HUDEP-2 (cell line): ENCODE data around the gene OIT3.
"Not testable (repeated sequence)": the region's sequence is repeated elsewhere in the genome, so short reads cannot be mapped to it uniquely, and the experiment has no call there.

Source experiments
- DNase-seq, 76 experiments: peaks; one replicate each; lab custom pipeline; 2025; ENCODE audit not compliant: unreplicated experiment in 76 of 76; lab: John Stamatoyannopoulos, UW

OIT3 gene

DNA sequence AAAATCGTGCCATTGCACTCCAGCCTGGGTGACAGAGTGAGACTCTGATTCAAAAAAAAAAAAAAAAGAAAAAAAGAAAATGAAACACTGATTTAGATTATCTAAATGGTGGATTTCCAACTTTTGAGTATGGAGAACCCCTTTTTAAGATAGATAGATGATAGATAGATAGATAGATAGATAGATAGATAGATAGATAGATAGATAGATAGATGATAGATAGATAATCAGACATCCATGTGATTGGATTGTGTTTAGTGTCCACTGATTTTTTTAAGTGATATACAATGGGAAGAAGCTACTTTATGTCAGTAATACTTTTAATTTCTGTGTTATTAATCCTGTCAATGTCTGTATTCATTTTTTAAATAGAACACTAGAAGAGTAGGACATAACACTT is 6.0 kb downstream of the OIT3 start:
- DNase-seq, result no peak

- DNase-seq, result peak in 29 of 76 experiments; percentile 6 to 69 (median 30)
These were observed 10.5 kb downstream of the OIT3 start for GRCh38 chr10:72903941-72904446.

DNA sequence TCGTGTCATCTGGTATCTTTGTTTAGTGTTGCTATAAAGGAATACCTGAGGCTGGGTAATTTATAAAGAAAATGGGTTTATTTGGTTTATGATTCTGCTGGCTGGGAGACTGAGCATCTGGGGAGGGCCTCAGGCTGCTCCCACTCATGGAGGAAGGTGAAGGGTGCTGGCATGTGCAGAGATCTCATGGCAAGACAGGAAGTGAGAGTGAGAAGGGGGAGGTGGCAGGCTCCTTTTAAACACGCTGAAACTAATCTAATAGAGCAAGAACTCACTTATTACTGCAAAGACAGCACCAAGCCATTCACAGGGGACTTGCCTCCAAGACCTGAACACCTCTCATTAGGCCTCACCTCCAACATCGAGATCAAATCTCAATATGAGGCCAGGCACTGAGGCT is 11.3 kb downstream of the OIT3 start:
- no peak for DNase-seq

GRCh38 chr10:72906446-72906845 is 12.9 kb downstream of the OIT3 start:
- no peak for DNase-seq

- DNase-seq, result no peak
These were observed 17.2 kb downstream of the OIT3 start for GRCh38 chr10:72910705-72911104.

DNA sequence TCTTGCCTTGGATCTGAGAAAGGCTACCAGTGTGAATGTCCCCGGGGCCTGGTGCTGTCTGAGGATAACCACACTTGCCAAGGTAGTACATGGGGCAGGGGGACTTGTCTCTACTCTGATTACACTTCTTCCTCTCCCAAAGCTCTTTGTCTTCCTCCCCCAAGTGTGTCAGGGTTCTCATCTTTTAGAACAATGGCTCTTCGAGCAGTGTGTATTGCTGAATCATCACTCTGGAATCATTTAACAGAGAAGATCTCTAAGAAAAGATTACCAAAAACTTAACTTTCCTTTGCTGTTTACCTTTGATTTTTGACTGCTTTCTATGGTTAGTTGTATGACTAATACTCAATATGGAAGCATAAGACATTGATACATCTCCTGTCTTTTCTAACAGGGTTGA is 18.2 kb downstream of the OIT3 start:
- DNase-seq, result no peak

DNA sequence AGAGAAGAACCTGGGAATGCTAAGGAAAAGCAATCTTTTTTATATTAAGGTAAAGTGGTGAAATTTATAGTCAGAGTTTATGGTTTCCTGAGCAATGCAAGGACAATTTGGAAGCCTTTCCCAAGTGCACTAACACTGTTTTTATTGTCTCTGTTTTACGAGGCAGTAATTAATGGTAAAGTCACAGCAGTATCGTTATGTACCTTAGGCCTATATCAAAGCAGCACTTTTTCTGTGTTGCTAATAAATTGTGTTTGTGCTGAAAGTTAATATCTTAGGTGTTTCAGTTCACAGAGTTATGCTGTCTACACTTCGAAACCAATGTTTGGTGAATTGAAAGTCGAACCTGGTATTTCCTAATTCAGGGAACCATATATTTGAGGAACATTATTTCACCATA is 19.2 kb downstream of the OIT3 start:
- no peak for DNase-seq

- DNase-seq, result no peak
These were observed 19.7 kb downstream of the OIT3 start for GRCh38 chr10:72913287-72913686.

DNA sequence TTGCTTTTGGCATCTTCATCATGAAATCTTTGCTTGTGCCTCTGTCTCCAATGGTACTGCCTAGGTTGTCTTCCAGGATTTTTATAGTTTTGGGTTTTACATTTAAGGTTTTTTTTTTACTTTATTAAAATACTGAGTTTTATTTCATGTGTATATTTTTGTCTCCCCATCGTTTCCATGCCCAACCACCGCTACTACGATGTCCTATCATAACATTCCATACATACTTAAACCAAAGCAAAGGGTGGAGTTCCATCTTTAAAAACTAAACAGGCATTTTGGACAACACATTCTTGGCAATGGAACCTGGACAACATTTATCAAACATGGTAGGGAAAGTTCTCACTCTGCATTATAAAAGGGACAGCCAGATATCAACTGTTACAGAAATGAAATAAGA is 23.7 kb downstream of the OIT3 start:
- DNase-seq, result not testable (repeated sequence)

DNA sequence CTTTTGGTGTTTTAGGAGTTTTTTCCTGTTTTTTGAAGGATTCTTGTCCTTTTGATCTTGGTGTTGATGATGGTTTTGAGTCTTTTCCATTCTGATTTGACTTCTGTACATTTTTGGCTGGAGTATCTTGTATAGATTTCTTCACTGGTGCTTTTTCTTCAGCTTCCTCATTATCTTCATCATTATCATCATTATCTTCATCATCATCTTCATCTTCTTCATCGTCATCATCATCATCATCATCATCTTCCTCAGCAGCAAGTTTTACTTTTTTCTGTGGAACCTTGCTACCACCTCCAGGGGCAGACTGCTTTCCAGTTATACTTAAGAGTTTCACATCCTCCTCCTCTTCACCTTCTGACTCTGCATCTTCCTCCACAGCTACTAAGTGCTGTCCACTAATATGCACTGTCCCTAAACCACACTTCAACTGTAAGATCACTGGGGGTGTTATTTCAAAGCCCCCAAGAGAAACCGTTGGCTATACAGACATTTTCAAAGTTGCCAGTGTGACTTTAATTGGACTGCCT is 24.3 kb downstream of the OIT3 start:
- DNase-seq, result not testable (repeated sequence)

GRCh38 chr10:72918352-72918751 is 24.8 kb downstream of the OIT3 start:
- DNase-seq, result no peak

DNA sequence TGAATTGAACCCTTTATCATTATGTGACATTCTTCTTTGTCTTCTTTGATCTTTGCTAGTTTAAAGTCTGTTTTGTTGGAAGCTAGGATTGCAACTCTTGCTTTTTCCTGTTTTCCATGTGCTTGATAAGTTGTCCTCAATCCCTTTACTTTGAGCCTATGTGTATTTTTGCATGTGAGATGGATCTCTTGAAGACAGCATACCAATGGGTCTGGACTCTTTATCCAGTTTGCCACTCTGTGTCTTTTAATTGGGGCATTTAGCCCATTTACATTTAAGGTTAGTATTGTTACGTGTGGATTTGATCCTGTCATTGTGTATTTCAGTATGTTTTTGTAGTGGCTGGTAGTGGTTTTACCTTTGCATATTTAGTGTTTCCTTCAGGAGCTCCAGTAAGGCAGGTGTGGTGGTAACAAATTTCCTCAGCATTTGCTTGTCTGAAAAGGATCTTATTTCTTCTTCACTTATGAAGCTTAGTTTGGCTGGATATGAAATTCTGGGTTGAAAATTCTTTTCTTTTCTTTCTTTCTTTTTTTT is 27.7 kb downstream of the OIT3 start:
- not testable (repeated sequence) for DNase-seq

DNA sequence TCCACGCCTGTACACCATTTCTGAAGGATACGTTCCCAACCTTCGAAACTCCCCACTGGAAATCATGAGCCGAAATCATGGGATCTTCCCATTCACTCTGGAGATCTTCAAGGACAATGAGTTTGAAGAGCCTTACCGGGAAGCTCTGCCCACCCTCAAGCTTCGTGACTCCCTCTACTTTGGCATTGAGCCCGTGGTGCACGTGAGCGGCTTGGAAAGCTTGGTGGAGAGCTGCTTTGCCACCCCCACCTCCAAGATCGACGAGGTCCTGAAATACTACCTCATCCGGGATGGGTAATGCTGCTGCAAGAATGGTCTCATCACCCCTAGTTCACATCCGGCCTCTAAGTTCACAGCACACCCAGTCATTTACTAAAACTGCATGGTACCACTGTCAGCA is 30.8 kb downstream of the OIT3 start:
- DNase-seq, result no peak

- DNase-seq, result no peak
These were observed 32.5 kb downstream of the OIT3 start for GRCh38 chr10:72925951-72926465.

- DNase-seq, result no peak
These were observed 33.9 kb downstream of the OIT3 start for GRCh38 chr10:72927485-72927884.

DNA sequence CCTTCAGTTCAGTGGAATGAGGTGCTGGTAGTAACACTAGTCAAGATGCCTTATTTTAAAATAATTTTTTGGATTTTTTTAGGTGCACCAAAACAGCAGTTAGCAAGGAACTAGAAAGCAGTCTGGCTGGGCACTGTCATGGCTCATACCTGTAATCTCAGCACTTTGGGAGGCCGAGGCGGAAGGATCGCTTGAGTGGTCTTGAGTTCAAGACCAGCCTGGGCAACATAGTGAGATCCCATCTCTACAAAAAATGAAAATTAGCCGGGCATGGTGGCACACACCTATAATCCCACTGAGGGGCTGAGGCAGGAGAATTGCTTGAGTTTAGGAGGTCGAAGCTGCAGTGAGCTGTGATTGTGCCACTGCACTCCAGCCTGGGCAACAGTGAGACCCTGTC is 35.3 kb downstream of the OIT3 start:
- DNase-seq, result no peak

DNA sequence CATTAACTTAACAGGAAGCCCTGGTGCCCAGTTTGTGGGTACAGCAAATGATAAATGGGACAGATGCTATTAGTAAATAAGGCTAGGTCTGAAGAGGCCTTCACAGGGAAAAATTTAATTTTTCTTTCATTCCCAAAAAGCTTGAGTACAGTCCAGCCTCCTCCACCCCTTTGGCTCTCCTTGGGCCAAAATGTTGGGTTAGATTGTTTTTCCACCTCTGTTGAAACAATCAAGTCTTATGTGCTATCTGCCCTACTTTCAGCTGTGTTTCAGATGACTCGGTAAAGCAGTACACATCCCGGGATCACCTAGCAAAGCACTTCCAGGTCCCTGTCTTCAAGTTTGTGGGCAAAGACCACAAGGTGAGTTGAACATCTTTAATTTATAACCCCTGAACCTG is 36.7 kb downstream of the OIT3 start:
- DNase-seq, result no peak

DNA sequence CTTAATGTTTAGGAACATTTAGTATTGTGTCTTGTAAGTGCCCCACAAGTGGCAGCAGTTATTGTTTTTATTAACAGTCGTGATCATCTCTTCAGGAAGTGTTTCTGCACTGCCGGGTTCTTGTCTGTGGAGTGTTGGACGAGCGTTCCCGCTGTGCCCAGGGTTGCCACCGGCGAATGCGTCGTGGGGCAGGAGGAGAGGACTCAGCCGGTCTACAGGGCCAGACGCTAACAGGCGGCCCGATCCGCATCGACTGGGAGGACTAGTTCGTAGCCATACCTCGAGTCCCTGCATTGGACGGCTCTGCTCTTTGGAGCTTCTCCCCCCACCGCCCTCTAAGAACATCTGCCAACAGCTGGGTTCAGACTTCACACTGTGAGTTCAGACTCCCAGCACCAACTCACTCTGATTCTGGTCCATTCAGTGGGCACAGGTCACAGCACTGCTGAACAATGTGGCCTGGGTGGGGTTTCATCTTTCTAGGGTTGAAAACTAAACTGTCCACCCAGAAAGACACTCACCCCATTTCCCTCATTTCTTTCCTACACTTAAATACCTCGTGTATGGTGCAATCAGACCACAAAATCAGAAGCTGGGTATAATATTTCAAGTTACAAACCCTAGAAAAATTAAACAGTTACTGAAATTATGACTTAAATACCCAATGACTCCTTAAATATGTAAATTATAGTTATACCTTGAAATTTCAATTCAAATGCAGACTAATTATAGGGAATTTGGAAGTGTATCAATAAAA is 38.9 kb downstream of the OIT3 start:
- no peak for DNase-seq

DNA sequence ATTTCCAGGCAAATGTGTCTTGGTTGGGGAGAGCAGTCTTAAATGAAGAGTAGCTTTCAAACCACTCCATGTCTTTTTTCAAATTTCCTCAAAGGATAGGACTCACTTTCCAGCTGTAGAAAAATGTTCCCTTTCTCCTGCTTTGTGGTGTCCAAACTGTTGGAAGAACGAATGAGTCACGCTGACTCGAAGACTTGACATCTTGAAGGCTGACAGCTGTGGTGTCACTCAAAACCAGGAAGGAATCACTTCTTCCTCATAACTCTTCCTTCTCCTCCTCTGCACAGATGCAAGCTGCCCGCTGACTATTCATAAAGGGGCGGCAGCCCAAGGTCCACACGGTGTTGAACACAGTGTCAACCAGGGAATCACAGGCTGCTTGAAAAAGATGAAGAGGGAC is 41.8 kb downstream of the OIT3 start:
- no peak for DNase-seq

DNA sequence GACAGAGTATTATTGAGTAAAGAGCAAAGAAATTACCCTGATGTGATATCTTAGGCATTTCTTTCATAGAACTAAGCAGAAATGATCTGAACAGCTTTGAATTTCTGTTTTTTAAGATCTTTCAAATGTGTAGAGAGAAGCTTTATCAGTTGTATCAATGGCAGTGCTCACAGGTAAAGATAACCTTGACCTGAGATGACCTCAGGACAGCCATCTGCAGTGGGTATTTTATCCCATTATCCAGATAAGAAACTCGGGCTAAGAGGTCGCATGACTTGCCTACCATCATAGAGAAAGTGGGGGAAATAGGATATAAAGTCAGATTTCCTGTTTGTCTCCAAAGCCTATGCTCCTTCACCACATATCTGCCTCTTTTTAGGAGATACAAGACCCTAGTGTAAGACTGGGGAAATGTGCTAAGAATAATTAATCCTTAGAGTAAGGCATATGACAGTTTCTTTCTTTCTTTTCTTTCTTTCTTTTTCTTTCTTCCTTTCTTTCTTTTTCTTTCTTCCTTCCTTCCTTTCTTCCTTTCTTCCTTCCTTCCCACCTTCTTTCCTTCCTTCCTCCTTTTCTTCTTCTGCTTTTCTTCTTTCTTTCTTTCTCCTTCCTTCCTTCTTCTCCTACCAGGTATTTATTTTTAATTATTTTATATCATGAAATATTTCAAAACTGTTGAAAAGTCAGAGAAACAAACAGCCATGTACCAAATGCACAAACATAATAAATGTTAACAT is 50.1 kb downstream of the OIT3 start:
- no peak for DNase-seq

DNA sequence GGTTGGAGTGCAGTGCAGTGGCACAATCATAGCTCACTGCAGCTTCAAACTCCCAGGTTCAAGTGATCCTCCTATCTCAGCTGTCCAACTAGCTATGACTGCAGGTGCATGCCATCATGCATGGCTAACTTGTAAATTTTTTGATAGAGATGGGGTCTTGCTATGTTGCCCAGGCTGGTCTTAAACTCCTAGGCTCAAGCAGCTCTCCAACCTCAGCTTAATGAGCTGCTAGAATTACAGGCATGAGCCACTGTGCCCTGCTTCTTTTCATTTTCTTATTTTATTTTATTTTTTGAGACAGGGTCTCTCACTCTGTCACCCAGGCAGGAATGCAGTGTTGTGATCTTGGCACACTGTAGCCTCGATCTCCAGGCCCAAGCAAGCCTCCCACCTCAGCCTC is 53.4 kb downstream of the OIT3 start:
- no peak for DNase-seq
